Subcutaneous abdominal adipose tissue (tissue), 5 donors: ENCODE results near the gene HHIPL1.

Source experiments
- H3K27ac ChIP-seq: one replicate; pipeline ENCODE4 v1.7.0; 2013; ENCODE audit warnings: low read depth, mild to moderate bottlenecking, inconsistent platforms, low read length, moderate library complexity
- H3K27me3 ChIP-seq, 5 donors: one replicate each; pipeline ENCODE4 v1.7.0; 2013; ENCODE audit warnings: low read length in 5 of 5, inconsistent platforms in 1 of 5; ENCODE audit not compliant: control insufficient read depth in 5 of 5, insufficient read depth in 4 of 5
- H3K36me3 ChIP-seq, 5 donors: one replicate each; pipeline ENCODE4 v1.7.0; 2013; ENCODE audit warnings: low read length in 5 of 5; ENCODE audit not compliant: control insufficient read depth in 5 of 5, insufficient read depth in 5 of 5
- H3K4me1 ChIP-seq, 5 donors: one replicate each; pipeline ENCODE4 v1.7.0; 2013; ENCODE audit warnings: low read length in 5 of 5, mild to moderate bottlenecking in 3 of 5, moderate library complexity in 1 of 5; ENCODE audit not compliant: control insufficient read depth in 5 of 5, insufficient read depth in 5 of 5
- H3K4me3 ChIP-seq, 5 donors: one replicate each; pipeline ENCODE4 v1.7.0; 2013; ENCODE audit warnings: low read length in 5 of 5, low read depth in 1 of 5
- H3K9ac ChIP-seq, 5 donors: one replicate each; pipeline ENCODE4 v1.7.0; 2013; ENCODE audit warnings: low read length in 5 of 5, mild to moderate bottlenecking in 4 of 5, moderate library complexity in 3 of 5
- H3K9me3 ChIP-seq, 5 donors: one replicate each; pipeline ENCODE4 v1.7.0; 2013; ENCODE audit warnings: low read length in 5 of 5; ENCODE audit not compliant: control insufficient read depth in 5 of 5
- donor health status: healthy.
- donor health status: healthy.
- donor health status: healthy.
- donor health status: healthy.
- donor health status: healthy.

Gene HHIPL1

DNA sequence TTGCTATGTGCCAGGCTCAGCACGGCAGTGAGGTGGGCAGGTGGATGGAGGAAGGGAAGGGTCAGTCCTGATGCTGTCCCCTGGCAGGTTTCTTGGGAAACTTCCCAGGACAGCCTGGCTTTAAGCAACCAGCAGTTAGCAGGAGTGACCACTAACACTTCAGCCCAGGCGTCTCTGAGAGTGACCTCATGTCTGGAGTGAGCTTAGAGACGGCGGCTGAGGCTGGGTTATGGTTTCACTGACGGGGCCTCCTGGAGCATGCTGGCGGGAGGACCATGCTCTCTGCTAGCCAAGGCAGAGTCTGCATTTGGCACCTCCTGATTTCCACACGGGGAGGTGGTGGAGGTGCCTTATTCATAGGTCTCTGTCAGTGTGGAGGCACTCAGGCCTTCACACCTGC lies 2.5 kb downstream of the HHIPL1 start:
- H3K36me3 ChIP-seq: peaks cover 0 to 3% (median 0%) of the 10 kb centered on the region in 5 donors
- H3K9ac ChIP-seq: no peak overlapping the region
- H3K4me1 ChIP-seq: peaks cover 0 to 18% (median 14%) of the 10 kb centered on the region in 5 donors
- H3K27me3 ChIP-seq: peaks cover 5 to 19% (median 11%) of the 10 kb centered on the region in 5 donors
- no peak overlapping the region for H3K27ac ChIP-seq
- H3K9me3 ChIP-seq: no peaks in the 10 kb centered on the region
- H3K4me3 ChIP-seq: no peak overlapping the region

- H3K9me3 ChIP-seq: no peaks in the 10 kb centered on the region
- H3K4me3 ChIP-seq: no peak overlapping the region
- H3K9ac ChIP-seq: no peak overlapping the region
- H3K27me3 ChIP-seq: peaks cover 5 to 19% (median 11%) of the 10 kb centered on the region in 5 donors
- H3K36me3 ChIP-seq: peaks cover 0 to 5% (median 0%) of the 10 kb centered on the region in 5 donors
- H3K4me1 ChIP-seq: peaks cover 0 to 18% (median 14%) of the 10 kb centered on the region in 5 donors
- no peak overlapping the region for H3K27ac ChIP-seq
These were observed 3.3 kb downstream of the HHIPL1 start for GRCh38 chr14:99648027-99648784.

DNA sequence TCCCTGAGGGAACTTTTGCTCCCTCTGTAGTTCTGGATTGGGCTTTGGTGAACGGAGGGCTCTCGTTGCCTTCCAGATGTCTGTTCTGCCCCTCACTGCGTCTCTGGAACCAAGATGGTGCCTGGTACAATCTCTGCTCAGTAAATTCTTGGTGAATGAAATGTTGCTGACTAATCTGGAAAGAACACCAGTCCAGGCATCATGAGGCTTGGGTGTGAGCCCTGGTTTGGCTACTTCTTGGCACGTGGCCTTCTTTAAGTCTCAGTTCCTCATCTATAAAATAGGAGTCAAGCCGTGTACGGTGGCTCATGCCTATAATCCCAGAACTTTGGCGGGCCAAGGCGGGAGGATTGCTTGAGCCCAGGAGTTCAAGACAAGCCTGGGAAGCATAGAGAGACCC lies 4.3 kb downstream of the HHIPL1 start:
- H3K27ac ChIP-seq: no peak overlapping the region
- H3K9ac ChIP-seq: no peak overlapping the region

GRCh38 chr14:99649643-99650042 lies 4.7 kb downstream of the HHIPL1 start:
- peaks cover 0 to 15% (median 14%) of the 10 kb centered on the region in 5 donors for H3K4me1 ChIP-seq
- no peak overlapping the region for H3K4me3 ChIP-seq
- H3K27ac ChIP-seq: no peak overlapping the region
- no peaks in the 10 kb centered on the region for H3K9me3 ChIP-seq
- peaks cover 0 to 5% (median 0%) of the 10 kb centered on the region in 5 donors for H3K36me3 ChIP-seq
- H3K9ac ChIP-seq: no peak overlapping the region
- H3K27me3 ChIP-seq: peaks cover 5 to 12% (median 11%) of the 10 kb centered on the region in 5 donors

More for the DNA sequence above, 4.3 kb downstream of the HHIPL1 start:
- Histone ChIP-seq H3K4me3 (no peak overlapping the region), H3K4me1 (peaks cover 0 to 18% (median 14%) of the 10 kb centered on the region in 5 donors), H3K27me3 (peaks cover 5 to 16% (median 11%) of the 10 kb centered on the region in 5 donors), H3K9me3 (no peaks in the 10 kb centered on the region), H3K36me3 (peaks cover 0 to 5% (median 0%) of the 10 kb centered on the region in 5 donors)

DNA sequence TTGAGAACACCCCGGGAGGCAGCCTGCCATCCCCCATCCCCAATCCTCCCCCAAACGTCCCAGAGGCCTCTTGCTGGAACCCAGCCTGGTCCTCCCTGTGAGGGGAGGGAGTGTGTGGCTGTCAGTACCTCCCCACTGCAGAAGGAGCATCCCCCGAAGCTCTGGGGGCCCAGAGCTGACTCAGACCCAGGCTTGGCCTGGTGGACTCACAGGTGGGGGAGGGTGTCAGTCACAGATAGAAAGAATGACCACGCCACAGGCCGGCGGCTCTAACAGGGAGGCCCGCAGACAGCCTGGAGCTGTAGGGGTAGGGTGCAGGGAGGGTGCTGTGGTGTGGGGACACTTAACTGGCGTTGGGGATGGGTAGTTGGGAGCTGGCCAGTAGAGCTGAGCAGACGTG lies 5.3 kb downstream of the HHIPL1 start:
- no peak overlapping the region for H3K9ac ChIP-seq
- peaks cover 5 to 12% (median 9%) of the 10 kb centered on the region in 5 donors for H3K27me3 ChIP-seq
- no peaks in the 10 kb centered on the region for H3K9me3 ChIP-seq
- H3K36me3 ChIP-seq: peaks cover 0 to 5% (median 0%) of the 10 kb centered on the region in 5 donors
- H3K27ac ChIP-seq: no peak overlapping the region
- H3K4me3 ChIP-seq: no peak overlapping the region
- peaks cover 0 to 11% (median 9%) of the 10 kb centered on the region in 5 donors for H3K4me1 ChIP-seq

GRCh38 chr14:99651953-99652746 lies 7.2 kb downstream of the HHIPL1 start:
- H3K4me3 ChIP-seq: no peak overlapping the region
- H3K9ac ChIP-seq: no peak overlapping the region
- H3K4me1 ChIP-seq: peaks cover 0 to 4% (median 3%) of the 10 kb centered on the region in 5 donors
- no peak overlapping the region for H3K27ac ChIP-seq
- peaks cover 0 to 5% (median 0%) of the 10 kb centered on the region in 5 donors for H3K36me3 ChIP-seq
- no peaks in the 10 kb centered on the region for H3K9me3 ChIP-seq
- peaks cover 0 to 3% (median under 1%) of the 10 kb centered on the region in 5 donors for H3K27me3 ChIP-seq

DNA sequence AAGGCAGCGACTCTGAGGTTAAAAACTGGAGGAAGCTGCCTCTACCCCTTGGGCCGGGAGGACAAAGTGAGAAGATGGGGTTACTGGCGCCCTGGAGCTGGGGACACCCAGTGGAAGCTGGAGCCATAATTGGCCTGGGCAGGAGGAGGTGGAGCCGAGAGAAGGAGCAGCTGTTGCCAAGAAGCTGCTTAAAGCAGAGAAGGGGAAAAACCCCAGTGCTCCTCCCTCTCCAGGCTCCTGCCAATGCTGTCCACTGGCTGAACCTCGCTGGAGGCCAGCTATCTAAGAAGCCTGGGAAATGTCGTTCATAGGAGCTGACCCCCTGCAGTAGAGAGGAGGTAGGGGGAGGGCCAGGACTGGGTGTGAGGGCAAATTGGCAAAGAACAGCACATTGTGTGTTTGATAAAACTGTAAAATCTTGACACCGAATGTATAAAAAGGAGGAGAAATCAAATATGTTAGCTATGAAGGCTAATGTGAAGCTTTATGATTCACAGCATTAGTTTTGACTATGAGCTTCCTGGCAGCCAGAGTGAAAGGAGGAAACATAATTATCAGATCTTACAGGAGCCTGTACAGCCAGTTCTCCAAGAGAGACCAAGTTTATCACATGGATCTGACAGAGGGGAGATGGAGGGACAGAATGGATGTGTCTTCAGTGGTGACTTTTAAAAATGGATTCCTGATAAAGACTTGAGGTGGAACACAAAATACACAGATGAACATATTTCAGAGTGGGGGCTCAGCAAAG lies 9.5 kb downstream of the HHIPL1 start:
- Histone ChIP-seq H3K27ac (no peak overlapping the region), H3K9ac (peak overlapping the region in 1 of 5 donors; percentile 14), H3K9me3 (no peaks in the 10 kb centered on the region), H3K4me1 (peaks cover 0 to 8% (median 3%) of the 10 kb centered on the region in 5 donors), H3K27me3 (peaks cover 2 to 11% (median 5%) of the 10 kb centered on the region in 5 donors), H3K36me3 (peaks cover 0 to 9% (median 0%) of the 10 kb centered on the region in 5 donors), H3K4me3 (no peak overlapping the region)

DNA sequence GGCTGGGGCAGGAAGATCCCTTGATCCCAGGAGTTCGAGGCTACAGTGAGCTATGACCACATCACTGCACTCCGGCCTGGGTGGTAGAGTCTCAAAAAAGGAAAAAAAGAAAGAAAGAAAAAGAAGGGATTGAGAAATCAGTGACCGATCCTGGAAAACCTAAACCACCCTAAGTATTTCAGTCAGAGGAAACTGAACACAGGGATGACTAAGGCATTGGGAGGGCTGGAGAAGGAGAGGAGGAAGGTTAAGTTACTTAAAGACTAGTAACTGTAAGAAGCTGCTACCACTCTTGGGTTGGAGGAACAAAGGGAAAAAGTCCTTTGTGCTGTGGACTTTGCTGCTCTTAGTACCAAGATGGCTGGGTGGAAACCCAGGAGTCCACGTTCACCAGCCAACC lies 10.6 kb downstream of the HHIPL1 start:
- H3K9ac ChIP-seq: no peak overlapping the region
- H3K27ac ChIP-seq: no peak overlapping the region
- H3K9me3 ChIP-seq: no peaks in the 10 kb centered on the region
- peaks cover 0 to 9% (median 0%) of the 10 kb centered on the region in 5 donors for H3K36me3 ChIP-seq
- peaks cover 5 to 18% (median 9%) of the 10 kb centered on the region in 5 donors for H3K27me3 ChIP-seq
- H3K4me3 ChIP-seq: no peak overlapping the region
- H3K4me1 ChIP-seq: peaks cover 0 to 9% (median 4%) of the 10 kb centered on the region in 5 donors

DNA sequence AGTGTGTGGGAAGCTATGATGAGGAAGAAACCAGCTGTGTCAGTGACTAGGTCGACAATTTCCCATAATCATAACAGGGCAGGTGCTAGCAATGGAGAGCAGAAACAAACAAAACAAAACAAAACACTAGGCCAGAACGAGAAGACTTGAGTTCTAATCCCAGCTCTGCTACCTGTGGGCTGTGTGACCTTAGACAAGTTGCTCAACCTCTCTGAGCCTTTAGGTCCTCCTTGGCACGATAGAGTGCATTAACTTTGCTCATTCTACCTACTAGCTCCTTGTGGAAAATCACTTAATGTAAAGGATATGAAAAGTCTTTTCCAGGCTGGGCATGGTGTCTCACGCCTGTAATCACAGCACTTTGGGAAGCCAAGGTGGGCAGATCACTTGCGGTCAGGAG lies 11.2 kb downstream of the HHIPL1 start:
- Histone ChIP-seq H3K4me3 (no peak overlapping the region), H3K36me3 (peaks cover 0 to 9% (median 0%) of the 10 kb centered on the region in 5 donors), H3K27me3 (peaks cover 5 to 21% (median 14%) of the 10 kb centered on the region in 5 donors), H3K27ac (no peak overlapping the region), H3K4me1 (peaks cover 0 to 9% (median 4%) of the 10 kb centered on the region in 5 donors), H3K9ac (no peak overlapping the region), H3K9me3 (no peaks in the 10 kb centered on the region)
